Stimulated activated CD4-positive, alpha-beta T cell treated with anti-CD3 and anti-CD28 coated beads, Interleukin-12 subunit alpha, Interleukin-12 subunit beta, amount 100 ng/mL, for 48 hours (primary cell): ENCODE data around the gene SPPL2B.
A peak's percentile ranks its signal among the peaks of the same experiment; 100 is the strongest.
"Not testable (repeated sequence)": the region's sequence is repeated elsewhere in the genome, so short reads cannot be mapped to it uniquely, and the experiment has no call there.

ENCODE experiments used
- DNase-seq, 3 donors: peaks; one replicate each; pipeline ENCODE4 v3.0.0-alpha.2; 2020; ENCODE audit warnings: low read depth in 2 of 3, low spot score in 1 of 3

Gene SPPL2B

DNA sequence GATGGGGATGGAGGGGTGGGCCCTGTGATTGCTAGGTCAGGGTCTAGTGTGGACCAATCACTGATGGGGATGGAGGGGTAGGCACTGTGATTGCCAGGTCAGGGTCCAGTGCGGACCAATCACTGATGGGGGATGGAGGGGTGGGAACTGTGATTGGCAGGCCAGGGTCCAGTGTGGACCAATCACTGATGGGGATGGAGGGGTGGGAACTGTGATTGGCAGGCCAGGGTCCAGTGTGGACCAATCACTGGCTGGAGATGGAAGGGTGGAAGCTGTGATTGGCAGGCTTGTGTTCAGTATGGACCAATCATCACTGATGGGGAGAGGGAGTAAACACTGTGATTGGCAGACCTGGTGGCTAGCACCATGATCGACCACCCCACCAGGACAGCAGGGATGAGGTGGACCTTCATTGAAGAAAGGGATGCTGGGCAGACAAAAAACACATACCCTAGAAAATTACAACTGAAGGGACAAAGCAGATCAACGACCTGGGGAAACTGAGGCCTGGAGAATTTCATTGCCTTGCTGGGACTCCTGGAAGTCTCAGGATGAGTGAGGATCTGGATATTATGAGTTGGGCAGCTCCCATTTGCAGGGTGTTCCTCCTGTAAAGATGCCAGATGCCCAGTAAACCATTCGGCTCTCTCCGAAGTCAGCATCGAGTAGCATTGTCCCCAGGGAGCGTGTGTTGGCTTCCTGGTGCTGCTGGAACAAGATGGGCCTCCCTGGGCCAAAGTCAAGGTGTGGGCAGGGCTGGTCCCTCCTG is 47.1 kb downstream of the SPPL2B start:
- no peak for DNase-seq

DNA sequence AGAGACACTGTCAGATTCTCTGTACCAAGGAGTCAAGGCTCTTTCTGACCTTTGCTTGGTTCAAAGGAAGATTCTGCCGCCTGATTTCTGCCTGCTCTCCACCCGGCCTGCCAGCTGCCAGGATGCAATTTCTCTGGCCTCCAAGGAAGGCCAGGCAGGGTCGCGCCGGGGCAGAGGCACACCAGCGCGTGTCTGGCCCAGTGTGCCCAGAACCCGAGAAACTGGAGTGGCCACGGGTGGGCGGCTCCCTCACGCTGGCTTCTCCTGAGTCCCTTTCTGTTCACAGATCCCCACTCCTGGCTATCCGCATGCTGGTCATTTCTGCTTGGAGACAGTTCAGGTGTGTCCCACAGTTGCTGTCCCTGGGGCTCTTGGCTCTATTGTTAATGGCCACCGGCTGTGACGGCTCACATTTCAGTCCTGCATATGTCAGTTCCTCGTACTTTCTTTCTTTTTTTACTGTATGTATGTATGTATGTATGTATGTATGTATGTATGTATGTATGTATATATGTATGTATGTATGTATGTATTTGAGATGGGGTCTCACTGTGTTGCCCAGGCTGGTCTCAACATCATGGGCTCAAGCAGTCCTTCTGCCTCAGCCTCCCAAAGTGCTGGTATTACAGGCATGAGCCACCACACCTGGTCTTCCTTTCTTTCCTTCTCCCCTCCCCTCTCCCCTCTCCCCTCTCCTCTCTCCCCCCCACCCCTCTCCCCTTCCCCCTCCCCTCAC is 48.5 kb downstream of the SPPL2B start:
- no peak for DNase-seq

DNA sequence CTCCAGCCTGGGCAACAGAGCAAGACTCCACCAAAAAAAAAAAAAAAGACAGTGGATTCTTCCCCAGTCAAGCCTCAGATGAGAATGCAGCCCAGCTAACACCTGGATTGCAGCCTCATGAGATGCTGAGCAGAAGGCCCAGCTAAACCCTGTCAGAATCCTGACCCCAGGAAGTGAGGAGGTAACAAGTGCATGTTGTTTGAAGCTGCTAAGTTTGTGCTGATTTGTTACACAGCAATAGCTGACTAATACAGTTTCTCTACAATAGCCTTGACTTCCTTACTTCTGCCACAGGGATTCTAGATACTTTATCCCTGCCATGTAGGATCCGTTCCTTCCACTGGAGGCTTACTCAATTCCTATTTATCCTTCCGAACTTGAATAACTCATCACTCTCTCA is 52.1 kb downstream of the SPPL2B start:
- no peak for DNase-seq

DNA sequence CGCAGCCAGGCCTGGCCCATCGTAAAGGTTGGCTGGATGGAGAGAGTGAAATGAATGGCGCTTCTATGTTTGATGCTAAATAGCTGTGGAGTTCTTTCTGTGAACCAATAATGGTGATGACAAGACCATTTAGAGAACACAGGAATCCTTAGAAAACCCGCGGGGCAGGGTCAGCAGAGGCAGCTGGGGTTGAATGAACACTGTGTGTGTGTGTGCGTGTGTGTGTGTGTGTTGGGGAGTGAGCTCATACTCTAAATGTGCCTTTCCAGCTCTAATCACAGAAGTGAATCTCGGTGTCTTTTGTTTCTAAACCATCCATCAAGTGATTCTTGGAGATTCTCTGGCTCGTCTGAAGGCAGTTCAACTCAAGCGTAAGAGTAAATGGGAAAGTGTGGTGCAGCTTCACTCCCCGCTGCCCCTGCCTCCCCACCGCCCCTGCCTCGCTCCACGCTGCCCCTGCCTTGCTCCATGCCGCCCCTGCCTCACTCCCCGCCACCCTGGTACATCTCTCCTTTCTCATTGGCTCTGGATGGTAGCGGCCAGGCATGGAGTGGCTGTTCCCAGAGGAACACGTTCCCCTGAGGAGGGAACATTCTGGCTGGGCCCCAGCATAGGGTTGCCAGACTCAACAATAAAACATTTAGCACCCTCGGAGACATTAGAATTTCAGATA is 52.8 kb downstream of the SPPL2B start:
- no peak for DNase-seq

DNA sequence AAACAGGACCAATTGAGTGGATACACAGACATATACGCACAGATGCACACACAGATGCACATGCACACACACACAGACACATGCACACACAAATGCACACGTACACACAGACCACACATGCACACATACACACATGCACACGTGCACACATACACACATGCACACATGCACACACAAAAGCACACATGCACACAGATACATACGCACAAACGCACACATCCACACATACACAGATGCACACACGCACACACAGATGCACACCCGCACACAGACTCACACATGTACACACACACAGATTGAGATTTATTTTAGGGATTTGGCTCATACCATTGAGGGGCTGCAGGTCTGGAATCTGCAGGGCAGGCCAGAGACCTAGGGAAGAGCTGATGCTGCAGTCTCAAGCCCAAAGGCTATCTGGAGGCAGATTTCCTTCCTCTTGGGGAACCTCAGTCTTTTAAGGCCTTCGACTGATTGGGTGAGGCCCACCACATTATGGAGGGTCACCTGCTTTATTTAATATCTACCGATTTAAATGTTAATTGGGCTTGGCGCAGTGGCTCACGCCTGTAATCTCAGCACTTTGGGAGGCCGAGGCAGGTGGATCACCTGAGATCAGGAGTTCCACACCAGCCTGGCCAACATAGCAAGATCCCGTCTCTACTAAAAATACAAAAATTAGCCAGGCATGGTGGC is 54.2 kb downstream of the SPPL2B start:
- no peak for DNase-seq

DNA sequence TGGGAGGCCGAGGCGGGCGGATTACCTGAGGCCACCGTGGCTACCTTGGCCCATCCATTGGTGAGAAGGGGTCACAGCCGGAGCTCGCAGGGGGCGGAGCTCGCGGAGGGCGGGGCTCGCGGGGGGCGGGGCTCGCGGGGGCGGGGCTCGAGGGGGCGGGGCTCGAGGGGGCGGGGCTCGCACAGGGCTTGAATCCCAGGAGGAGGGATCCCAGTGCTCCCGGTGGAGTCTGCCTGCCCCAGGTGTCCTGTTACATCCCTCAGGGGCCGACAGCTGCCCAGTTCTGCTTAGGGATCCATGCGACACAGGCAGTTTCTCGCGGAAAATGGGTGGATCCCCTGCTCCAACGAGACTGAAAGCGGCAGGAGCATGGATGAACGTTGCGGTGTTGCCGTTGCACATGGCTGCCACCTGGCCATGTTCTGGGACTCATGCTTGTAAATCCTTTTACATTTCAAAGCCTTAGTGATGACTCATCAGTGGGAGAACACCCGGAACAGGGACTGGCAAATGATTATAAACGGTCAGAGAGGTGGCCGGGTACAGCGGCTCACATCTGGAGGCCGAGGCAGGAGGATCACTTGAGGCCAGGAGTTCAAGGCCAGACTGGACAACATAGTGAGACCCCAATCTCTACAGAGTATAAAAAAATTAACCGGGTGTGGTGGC is 56.7 kb downstream of the SPPL2B start:
- no peak for DNase-seq

DNA sequence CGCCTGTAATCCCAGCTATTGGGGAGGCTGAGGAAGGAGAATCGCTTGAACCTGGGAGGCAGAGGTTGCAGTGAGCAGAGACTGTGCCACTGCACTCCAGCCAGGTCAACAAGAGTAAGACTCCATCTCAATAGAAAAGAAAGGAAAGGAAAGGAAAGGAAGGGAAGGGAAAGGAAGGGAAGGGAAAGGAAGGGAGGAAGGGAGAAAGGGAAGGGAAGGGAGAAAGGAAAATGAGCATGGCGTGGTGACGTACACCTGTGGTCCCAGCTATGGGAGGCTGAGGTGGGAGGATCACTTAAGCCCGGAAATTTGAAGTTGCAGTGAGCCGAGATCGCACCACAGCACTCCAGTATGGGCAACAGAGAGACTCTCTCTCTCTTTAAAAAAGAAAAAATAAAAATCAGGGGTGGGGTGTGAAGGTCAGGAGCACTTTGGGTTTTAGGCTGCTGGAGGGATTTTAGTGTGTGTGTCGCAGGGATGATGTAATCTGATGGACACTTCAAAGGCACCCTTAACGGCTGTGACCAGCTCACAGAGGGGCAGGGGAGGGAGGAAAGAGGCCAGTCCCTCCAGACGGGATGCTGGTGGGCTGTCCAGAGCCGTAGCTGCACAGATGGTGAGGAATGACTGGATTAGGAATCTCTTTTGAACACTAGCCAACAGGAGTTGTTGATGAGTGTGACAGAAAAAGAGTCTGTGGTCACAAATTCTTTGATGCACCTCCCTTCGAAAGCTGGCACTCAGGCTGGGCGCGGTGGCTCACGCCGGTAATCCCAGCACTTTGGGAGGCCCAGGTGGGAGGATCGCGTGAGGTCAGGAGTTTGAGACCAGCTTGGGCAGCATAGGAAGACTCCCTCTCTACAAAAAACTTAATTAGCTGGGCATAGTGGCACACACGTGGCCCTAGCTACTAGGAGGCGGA is 59.1 kb downstream of the SPPL2B start:
- no peak for DNase-seq

DNA sequence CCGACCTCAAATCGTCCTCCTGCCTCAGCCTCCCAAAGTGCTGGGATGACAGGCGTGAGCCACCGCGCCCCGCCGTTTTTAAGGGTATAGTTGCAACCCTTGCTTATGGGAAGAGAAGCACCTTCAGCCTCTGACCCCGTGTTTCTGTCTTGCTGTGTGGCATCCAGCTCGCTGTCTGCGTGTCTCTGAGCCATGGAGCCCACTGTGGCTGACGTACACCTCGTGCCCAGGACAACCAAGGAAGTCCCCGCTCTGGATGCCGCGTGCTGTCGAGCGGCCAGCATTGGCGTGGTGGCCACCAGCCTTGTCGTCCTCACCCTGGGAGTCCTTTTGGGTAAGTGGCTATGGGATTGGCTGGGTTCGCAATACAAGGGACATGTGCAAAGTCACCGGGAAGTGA is 61.1 kb downstream of the SPPL2B start:
- no peak for DNase-seq

DNA sequence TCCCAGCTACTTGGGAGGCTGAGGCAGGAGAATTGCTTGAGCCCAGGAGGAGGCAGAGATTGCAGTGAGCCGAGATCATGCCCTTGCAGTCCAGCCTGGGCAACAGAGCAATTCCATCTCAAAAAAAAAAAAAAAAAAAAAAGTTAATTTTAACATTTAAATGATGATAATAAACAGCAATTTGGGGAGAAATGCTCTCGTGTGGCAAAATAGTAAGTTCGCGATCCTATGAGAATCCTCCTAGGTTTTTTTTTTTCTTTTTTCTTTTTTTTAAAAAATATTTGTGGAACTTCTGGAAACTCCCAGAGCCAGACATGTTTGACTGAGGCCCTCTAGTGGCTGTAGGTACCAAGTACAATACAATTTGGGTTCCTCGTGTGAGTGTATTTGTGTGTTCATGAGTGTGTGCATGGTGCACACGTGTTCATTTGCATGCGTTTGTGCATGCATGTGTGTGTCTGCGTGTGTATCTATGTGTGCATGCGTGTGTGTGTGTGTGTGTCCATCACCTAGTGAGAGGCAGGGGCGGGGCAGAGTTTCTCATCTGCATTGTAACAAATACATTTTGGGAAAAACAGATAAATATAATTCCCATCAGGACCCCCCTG is 62.7 kb downstream of the SPPL2B start:
- peak in 1 of 3 donors; percentile 43 for DNase-seq

DNA sequence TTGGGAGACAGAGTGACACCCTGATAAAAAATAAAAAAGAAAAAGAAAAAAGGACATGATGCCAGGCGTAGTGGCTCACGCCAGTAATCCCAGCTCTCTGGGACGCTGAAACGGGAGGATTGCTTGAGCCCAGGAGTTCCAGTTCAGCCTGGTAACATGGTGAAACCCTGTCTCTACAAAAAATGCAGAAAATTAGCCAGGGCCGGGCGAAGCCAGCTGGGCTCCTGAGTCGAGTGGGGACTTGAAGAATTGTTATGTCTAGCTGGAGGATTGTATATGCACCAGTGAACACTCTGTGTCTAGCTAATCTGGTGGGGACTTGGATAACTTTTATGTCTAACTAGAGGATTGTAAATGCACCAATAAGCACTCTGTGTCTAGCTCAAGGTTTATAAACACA is 63.9 kb downstream of the SPPL2B start:
- no peak for DNase-seq

DNA sequence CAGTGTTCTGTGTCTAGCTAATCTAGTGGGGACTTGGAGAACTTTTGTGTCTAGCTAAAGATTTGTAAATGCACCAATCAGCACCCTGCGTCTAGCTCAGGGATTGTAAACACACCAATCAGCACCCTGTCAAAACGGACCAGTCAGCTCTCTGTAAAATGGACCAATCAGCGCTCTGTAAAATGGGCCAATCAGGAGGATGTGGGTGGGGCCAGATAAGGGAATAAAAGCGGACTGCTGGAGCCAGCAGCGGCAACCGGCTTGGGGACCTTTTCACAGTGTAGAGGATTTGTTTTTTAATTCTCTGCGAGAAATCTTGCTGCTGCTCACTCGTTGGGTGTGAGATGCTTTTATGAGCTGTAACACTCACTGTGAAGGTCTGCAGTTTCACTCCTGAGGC is 64.4 kb downstream of the SPPL2B start:
- DNase-seq = not testable (repeated sequence)

DNA sequence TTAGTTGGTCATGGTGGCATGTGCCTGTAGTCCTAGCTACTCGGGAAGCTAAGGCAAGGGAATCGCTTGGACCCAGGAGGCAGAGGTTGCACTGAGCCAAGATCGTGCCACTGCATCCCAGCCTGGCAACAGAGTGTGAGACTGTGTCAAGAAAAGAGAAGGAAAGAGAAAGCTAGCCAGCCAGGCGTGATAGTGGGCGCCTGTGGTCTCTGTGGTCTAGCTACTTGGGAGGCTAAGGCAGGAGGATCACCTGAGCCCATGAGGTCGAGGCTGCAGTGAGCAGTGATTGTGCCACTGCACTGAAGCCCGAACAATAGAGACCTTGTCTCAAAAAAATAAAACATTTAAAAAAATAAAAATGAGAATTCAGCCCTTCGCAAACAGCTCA is 65.6 kb downstream of the SPPL2B start:
- no peak for DNase-seq

DNA sequence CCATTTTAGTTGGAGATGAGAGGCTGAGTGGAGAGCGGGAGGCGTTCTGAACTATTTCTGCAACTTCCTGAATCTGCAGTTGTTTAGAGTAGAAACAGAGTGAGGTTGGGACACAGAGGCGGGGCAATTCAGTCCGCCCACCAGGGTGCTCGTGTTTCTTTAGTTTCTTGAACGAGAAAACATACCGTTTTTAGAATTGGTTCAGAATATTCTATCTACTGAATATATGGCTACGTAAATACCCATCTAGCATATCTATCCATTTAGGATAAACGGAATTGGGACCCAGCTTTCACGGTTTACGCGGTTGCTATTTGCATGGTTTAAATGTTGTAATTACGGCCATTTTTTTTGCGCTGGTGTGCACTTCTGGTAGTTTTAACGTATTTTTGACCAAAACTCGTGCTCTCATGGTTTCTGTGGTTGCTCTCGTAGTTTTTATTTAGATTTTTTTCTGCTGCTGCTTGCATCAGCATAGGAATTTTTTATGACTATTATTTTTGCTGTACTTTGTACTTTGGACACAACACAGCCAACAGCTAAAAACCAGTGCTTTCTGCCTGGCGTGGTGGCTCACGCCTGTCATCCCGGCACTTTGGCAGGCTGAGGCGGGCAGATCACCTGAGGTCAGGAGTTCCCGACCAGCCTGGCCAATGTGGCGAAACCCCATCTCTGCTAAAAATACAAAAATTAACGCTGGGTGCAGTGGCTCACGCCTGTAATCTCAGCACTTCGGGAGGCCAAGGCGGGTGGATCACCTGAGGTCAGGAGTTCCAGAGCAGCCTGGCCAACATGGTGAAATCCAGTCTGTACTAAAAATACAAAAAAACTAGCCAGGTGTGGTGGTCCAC is 66.2 kb downstream of the SPPL2B start:
- DNase-seq = no peak

DNA sequence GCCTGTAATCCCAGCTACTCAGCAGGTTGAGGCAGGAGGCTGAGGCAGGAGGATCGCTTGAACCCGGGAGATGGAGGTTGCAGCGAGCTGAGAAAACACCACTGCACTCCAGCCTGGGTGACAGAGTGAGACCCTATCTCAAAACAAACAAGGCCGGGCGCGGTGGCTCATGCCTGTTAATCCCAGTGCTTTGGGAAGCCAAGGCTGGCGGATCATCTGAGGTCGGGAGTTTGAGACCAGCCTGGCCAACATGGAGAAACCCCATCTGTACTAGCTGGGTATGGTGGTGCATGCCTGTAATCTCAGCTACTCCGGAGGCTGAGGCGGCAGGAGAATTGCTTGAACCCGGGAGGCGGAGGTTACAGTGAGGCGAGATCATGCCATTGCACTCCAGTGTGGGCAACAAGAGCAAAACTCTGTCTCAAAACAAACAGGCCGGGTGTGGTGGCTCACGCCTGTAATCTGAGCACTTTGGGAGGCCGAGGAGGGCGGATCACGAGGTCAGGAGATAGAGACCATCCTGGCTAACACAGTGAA is 66.9 kb downstream of the SPPL2B start:
- DNase-seq = not testable (repeated sequence)

DNA sequence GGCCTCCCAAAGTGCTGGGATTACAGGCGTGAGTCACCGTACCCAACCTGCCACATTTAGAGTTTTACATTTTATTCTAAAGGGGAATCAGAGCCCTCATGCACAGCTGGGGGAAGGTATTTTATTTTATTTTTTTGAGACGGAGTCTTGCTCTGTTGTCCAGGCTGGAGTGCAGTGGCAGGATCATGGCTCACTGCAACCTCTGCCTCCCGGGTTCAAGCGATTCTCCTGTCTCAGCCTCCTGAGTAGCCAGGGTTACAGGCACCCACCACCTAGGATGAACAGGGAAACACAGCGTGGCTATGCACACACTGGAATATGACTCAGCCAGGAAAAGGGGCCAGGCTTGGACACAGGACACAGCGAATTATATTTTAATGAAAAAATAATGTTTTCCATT is 68.7 kb downstream of the SPPL2B start:
- not testable (repeated sequence) for DNase-seq

DNA sequence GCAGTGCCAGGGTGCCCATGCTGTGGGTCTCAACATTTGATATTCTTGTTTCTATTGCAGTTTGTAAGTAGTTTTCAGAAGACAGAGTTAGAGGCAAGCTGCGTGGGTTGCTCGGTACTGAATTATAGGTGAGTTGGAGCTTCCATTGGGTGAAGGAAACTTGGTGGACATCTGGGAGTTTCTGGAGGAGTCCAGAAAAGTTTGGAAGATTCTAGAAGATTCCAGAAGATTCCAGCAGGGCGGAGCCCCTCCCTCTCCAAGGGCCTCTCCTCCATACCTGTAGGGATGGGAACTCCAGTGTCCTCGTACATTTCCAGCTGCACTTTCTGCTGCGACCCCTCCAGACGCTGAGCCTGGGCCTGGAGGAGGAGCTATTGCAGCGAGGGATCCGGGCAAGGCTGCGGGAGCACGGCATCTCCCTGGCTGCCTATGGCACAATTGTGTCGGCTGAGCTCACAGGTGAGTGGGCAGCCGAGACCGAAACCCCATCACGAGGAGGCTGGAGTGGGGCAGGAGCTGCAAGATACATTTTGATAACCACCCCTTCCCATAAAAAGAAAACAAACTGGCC is 70.3 kb downstream of the SPPL2B start:
- no peak for DNase-seq

DNA sequence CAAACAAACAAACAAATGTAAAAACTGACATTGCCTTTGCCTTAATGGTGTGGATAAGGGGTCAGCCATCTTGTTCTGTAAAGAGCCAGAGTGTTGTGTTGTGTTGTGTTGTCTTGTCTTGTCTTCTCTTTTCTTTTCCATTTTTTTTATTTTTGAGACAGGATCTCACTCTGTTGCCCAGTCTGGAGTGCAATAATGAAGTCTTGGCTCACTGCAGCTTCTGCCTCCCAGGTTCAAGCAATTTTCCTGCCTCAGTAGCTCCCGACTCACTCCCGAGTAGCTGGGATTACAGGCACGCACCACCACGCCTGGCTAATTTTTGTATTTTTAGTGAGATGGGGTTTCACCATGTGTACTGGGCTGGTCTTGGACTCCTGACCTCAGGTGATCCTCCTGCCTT is 71.1 kb downstream of the SPPL2B start:
- no peak for DNase-seq
